ENCODE data around the gene TXNL4A.
"Not testable (repeated sequence)": the region's sequence is repeated elsewhere in the genome, so short reads cannot be mapped to it uniquely, and the experiment has no call there.

Gene TXNL4A, protein sequence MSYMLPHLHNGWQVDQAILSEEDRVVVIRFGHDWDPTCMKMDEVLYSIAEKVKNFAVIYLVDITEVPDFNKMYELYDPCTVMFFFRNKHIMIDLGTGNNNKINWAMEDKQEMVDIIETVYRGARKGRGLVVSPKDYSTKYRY

DNA sequence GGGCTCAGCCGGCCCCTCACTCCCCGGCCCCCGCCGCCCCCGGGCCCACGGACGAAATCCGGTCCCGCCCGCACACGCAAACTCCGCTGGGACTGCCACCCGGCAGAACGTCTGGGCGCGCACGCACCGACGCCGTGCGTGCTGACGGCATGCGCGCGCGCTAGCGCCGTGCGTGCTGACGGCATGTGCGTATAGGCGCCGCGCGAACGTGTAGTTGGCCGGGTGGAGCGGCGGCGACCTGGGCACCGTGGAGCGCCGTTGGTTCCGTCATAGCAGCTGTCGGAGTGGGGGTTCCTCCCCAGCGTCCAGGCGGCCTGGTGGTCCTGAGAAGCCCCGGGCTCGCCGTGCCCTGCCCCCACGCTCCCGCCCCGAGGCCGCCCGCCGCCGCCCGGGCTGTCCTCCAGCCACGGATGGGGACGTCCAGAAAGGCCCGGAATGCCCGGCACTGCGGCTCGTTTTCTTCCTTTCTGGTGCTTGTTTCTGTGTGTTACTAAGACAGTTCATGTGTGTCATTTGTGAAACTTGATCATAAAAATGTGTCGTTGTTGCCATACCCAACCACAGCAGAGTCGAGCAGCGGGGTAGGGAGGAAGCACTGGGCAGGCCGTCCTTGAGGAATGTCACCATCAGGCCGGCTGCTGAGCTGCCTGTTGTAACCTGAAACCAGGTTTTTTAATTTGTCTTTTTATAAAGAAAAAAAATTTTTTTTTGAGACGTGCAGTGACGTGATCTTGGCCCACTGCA lies at the start of gene TXNL4A:
Gene TXNL4A, minus strand, starts transcription at position 113 of the 744 bp plus-strand sequence. CDS start 171 bp downstream, outside the sequence.
- DNase-seq: peak in 50 of 51 donors; percentile 26 to 91 (median 78)

DNA sequence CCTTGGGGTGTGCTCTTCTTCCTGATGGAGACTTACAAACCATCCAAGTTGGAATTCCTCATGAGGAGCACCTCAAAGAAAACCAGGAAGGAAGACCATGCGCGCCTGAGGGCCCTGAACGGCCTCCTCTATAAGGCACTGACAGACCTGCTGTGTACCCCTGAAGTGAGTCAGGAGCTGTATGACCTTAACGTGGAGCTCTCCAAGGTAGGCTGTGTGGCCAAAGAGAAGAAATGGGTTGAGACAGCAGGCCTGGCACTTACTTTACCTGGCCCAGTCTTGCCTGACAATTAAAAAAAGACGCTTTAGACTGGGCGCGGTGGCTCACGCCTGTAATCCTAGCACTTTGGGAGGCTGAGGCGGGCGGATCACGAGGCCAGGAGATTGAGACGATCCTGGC lies 48.9 kb upstream of the TXNL4A start:
- DNase-seq: no peak

DNA sequence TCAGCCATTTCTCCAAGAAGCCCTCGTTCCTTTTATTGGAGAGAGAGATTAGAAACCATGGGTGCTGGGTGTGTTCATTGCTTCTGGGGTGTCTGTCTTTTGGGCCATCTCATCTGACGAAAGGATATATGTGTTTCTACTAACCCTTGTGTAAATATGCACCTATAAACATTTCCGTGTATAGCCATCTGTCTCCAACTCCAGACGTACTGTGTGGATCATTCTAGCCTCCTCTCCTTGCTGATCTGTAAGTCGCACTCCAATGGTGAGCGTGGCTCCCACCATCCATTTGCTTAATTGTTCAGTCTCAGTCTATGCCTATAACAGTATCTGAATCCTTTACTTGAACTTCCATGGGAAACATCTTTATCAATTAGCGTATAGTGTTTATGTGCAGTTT lies 47.6 kb upstream of the TXNL4A start:
- DNase-seq: no peak

DNA sequence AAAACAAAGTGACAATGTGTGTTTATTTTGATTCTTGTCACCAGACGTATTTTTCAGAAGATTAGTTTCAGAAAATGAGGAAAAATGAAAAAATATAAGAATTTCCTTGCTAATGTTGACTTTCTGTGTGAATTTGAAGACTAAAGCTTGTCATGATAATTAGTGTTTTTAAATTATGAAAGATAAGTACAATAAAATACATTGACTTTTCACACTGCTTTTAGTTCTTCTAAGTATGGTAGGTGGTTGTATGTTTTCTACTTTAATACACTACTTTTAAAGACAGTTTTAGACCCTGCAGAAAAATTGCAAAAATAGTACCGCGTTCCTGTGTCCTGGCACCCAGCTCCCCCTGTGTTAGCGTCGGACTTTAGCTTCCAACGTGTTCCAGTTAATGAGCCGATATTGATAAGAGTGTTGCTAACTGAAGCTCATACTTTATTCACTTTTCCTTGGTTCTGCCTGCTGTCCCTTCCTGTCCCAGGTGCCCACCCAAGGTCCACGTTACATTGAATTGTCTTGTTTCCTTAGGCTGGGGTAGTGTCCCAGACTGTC lies 46.6 kb upstream of the TXNL4A start:
- peak in 1 of 51 donors; percentile 11 for DNase-seq

DNA sequence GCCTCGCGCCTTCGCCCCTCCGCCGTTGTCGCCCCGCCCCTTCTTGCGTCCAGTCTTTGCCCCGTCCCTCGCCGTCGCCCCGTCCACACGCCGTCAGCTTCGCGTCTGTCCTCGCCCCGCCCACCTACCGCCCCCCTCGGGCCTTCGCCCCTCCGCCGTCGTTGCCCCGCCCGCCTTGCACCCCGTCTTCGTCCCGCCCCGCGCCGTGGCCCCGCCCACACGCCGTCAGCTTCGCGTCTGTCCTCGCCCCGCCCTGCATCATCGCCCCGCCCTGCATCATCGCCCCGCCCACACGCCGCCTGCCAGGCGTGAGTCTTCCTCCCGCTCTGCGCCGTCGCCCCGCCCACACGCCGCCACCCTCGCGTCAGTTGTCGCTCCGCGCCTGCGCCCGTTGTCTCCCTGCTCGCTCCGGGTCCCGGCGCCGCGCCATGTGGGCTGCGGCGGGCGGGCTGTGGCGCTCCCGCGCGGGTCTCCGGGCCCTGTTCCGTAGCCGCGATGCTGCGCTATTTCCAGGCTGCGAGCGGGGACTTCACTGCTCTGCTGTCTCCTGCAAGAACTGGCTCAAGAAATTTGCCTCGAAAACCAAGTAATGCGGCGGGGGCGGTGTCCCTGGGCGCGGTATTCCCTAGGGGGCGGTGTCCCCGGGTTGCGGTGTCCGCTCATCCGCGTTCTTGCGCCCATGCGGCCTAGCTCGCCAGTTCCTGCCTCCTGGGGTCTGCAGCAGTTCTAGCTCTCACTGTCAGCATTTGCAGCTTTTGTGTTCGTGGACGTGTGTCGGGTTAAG lies 45.9 kb upstream of the TXNL4A start, which contains the start of gene RBFA:
Gene RBFA, plus strand, starts transcription at position 367 of the 784 bp plus-strand sequence. Its CDS starts 62 bp downstream, at position 429.
- peak; percentile 91 to 100 (median 99) for DNase-seq

DNA sequence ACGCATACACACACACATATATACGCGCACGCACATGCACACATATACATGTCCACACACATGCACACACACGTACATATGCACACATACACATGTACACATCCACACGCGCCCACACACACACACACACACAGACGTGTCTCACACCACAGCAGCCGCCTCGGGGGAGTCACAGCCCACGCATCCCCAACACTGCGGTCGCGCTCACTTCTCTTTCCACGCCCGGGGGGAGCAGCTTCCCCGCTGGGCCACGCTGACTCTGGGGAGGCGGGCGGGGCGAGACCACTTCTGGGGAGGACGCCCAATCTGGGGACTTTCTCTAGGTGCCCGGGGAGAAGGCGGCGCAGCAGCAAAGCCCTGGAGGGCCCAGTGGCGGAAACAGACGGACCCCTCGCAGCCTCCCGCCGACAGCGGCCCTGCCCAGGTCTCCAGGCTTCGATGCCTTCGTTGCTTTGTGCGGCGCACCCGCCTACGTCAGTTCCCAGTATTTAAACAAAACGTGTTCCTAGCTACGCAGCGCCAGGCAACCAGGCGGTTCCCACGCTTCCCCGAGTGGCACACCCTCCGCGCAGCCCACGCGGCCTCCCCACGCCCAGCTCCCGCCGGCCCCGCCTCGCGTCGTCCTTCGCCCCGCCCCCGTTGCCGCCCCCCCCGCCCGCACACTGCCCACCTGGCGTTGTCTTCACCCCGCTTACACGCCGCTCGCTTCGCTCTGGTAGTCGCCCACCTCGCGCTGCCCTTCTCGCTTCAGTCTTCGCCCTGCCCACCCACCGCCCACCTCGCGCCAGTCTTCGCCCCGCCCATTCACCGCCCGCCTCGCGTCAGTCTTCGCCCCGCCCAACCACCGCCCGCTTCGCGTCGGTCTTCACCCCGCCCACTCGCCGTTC lies 45.1 kb upstream of the TXNL4A start:
- peak in 20 of 51 donors; percentile 44 to 93 (median 85) for DNase-seq

DNA sequence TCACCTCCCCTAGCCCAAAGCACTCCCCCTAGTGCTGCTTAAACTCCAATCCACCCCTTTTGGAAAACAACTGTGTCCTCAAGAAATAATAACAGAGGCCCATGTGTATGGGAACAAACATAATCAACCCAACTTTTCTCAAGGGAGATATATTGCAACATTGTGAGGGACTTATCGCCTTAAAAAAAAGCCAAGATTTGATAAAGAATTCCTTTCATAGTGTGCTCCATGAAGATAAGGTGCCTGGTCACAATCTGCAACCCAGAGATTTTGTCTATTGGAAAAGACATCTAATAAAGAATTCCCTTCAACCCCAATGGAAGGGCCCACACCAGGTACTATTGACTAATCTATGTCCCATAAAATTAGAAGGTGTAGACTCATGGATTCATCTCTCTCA lies 41.3 kb upstream of the TXNL4A start:
- no peak for DNase-seq

DNA sequence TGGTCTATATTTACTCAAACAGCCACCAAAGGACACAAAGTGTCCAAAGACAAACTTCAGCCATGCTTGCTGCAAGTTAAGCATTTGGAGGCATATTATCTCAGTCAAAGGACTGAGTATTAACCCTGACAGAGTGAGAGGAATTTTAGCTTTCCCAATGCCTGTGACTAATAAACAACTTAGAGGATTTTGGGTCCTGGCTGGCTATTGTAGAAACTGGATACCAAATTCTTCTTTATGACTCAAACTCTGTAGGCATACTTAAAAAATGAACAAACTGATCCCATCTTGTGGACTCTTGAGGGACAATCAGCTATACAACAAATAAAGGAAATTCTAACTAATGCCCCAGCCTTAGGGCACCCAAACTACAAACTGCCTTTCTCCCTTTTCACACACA lies 39.4 kb upstream of the TXNL4A start:
- DNase-seq: not testable (repeated sequence)

DNA sequence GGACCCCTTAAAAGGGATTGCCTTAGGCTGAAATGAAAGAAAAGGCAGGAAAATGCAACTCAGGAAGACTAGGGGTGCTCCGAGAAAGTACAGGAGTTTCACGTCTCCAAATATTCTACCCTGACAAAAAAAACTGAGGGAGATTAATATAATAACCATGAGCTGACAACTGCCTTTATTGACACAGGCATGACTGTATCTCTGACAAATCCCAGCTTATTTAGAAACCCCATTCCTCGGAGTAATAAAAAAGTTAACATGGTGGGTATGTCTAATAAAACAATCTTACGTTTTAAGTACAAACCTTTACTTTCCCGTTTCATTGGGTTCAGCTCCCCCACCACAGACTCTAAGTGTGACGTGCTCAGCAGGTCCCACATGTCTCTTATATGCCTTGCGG lies 38.0 kb upstream of the TXNL4A start:
- no peak for DNase-seq

DNA sequence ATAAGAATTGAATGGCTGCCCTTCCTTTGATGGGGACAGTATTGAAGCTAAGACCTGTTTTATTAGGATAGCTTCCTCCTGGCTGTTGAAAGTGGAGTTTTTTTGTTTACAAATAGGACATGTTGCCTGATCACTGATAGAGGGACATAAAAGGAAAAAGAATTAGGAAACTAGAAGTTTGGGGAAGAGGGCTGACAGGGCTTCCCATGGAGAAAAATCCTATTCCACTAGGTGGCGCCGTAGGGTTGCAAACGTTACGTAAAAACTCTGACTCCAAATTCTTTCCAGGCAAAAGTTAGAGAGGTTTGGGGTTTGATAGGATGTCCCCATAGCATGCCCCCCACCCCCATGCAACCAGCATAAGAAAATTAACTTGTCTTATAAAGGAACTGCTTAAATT lies 34.8 kb upstream of the TXNL4A start:
- no peak for DNase-seq

DNA sequence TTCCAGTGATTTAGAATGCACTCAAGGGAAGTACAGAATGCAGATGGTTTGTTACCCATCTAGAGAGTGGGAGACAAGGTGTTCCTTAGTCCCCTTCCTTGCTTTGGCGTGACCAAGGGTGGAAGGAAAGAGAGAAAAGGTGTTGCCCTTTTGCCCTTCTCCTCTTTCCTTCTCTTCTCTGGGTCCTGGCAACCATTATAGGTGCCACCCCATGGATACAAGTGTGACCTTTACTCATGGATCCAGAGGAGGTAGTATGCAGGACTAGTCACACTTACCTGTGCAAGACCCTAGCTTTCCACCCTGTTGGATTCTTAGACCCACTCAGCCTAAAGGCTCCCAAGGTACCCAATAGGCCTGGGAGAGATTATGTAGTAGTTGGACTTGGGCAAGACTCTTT lies 34.2 kb upstream of the TXNL4A start:
- no peak for DNase-seq

DNA sequence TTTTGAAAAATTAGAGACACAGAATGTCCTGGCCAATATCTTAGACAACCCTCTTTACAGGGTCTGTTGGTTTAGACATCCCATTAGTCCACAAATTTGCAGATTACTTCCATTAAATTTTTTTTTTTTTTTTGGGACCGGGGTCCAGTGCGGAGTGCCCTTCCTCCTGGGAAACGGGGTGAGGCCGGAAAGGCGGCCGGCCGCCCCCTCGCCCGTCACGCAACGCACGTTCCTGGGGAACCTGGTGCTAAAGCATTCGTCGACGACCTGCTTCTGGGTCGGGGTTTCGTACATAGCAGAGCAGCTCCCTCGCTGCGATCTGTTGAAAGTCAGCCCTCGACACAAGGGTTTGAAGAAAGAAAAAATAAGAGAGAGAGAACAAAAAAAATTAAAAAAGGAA lies 24.4 kb upstream of the TXNL4A start:
- no peak for DNase-seq

DNA sequence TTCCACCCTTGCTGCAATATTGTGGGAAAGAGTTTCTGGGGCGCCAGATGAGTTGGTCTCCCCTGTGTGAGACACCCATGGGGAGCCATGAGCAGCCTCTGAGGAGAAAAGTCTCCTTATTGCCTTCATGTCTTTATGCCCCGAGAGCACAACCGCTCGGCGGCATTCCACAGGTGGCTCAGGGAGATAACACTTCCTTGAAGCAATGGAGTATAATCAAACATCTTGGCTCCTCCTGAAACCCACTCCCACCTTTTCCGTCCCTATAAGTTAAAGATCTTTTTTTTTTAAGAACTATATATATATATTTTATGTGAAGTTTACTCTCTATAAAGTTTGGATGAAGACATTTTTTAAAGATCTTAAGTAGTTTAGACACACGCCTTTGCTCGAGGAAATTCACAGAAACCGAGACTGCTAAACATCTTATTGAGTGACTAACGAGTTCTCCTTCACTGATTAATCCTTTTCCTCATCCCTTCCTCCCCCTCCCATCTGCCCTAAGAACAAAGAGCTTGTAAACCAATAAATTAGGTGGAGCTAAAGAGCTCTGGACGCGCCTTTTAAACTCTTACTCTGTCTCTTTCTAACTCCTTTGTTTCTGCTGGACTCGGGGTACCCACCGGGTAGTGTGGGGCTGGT lies 23.3 kb upstream of the TXNL4A start:
- not testable (repeated sequence) for DNase-seq

DNA sequence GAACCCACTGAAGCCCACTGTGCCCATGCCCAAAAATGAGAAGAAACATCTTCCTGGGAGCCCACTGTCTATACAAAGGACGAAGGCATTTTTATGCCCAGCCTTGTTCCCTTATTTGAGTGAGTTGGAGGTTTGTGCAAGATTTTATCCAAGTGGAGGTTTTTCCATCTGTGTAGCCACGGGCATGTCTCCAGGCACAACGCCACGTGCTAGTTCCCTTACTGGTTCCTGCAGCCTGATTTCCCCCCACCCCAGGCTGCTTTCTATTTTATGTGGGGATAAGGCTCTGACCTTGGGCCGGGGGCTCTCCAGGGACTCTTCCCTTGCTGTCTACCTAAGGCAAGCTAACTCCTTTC lies 22.2 kb upstream of the TXNL4A start:
- DNase-seq: peak in 1 of 51 donors; percentile 46

DNA sequence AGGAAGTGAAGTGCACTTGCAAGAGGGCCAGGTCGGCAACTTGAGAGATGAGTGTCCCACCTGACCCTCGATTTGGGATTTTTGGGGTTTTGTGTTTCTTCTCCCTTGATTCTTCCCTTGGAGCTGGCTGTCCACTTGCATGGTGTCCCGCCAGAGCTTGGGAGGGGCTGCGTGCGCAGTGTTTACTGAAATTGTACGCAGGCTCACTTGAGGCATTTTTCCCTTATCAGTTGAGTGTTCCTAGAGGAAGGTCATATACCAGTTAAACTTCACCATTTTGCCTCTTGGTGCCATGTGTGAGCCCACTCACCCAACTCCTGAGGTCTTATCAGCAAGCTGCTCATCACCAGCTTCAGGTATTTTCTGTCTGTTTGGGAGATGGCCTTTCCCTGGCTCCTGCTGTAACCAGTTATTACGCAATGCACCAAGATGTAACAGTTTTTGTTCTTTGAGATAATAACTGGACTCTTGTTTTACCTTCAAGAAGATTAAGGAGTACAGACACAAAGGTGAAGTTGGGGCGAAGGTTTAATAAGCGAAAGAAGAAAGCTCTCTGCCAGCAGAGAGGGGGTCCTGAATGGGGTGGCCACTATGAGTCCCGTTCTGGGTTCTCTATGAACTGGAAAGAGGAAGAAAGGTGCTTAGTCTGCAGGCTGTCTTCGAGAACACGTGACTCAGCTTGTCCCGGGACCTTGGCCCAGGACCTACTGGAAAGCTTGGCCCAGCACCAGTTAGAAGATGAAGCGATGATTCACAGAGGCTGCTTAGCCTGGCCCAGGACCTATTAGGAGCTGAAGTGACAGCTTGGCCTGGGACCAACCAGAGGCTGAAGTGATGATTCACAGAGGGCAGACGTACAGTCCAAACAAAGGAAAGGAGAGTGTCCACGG lies 21.5 kb upstream of the TXNL4A start:
- peak in 14 of 51 donors; percentile 12 to 83 (median 44) for DNase-seq

DNA sequence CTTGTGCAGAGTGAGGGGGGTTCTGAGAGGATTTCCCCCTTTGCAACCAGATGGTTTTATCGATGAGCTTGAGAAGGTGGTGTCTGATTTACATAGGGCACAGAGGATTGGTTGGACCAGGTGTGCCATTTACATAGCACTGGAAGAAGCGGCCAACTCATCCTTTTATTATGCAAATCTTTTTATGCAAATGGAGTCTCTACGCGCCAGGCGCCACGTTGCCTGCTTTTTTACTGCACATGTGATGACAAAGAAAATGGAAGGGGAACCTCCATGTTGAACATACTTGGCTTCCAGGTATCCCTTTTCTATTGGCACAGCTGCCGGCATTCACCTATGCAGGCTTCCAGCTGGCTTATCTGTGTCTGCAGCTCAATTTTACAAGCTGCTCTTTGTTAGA lies 18.4 kb upstream of the TXNL4A start:
- peak in 1 of 51 donors; percentile 29 for DNase-seq

DNA sequence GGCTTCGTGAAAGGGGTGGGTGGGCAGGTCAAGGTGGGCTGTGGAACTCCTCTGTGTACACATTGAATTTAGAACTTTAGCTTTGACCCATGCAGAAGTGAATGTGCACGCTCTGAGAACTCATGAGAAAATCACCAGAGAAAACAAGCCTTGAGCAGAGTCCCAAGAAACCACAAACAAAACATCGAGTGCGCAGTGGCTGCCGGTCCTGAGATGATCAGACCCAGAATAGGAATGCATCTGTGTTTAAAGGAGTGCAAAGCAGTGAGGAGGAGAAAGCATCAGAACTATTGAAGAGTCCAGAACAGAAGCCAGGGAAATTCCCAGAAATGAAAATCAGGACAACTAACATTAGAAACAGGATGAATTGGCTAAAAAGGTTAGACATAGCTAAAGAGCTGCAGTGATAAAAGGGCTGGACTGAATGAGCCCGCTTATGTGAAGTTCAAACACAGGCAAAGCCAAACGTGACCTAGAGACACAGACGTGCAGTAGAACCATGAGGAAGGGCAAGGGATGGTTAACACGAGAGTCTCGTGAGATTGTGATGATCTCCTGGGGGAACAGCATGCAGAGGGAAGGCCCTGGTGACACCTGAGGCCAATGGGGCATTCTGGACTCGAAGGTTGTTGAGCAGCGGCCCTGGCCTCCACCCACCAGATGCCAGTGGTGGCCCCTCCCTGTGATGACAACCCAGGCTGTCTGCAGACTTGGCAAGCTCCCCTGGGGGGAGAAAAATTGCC lies 16.4 kb upstream of the TXNL4A start:
- DNase-seq: no peak

DNA sequence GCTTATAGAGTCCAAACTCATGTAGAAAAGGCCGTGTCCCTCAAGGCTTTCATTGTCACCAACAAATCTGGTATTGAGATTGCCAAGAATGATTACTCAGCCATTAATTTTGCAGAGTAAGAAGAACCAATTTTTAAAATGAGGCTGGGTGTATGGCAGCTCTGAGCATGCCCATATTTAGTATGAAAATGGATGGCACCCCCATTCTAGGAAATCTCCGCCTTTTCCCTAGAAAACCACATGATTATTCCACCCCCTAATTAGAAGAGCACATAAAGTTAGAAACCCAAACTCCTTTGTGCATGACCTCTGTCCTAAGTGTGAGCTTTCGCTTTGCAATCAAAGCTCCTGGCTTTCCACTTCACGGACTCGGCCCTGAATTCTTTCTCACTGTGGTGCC lies 14.1 kb upstream of the TXNL4A start:
- DNase-seq: no peak

DNA sequence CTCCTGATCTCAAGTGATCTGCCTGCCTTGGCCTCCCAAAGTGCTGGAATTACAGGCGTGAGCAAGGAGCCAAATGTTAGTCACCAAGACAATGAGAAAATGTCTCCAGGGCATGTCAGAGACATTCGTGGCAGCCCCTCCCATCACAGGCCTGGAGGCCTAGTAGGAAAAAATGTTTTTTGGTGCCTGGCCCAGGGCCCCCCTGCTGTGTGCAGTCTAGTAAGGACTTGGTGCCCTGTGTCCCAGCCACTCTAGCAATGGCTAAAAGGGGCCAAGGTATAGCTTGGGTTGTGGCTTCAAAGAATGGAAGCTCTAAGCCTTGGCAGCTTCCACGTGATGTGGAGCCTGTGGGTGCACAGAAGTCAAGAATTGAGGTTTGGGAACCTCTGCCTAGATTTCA lies 12.5 kb upstream of the TXNL4A start:
- no peak for DNase-seq

Measured in hypothalamus (tissue), 51 donors.